ENCODE data around the gene HTRA1.

Gene HTRA1

GRCh38 chr10:122461729-122462532 is 578 bp downstream of the HTRA1 start:
- Mint-ChIP-seq H3K27ac (no peak overlapping the region), H3K36me3 (no peaks in the 10 kb centered on the region), H3K27me3 (peaks cover 96% of the 10 kb centered on the region), H3K4me1 (peaks cover 11% of the 10 kb centered on the region), H3K4me3 (peak overlapping the region; percentile 54), H3K9me3 (no peaks in the 10 kb centered on the region)
- CTCF ChIA-PET, result no interaction called here
- no peak for DNase-seq

GRCh38 chr10:122462533-122463465 is 1.4 kb downstream of the HTRA1 start:
- Mint-ChIP-seq H3K27me3 (peaks cover 91% of the 10 kb centered on the region), H3K27ac (peak overlapping the region; percentile 45), H3K4me1 (peaks cover 11% of the 10 kb centered on the region), H3K9me3 (no peaks in the 10 kb centered on the region), H3K4me3 (peak overlapping the region; percentile 54), H3K36me3 (no peaks in the 10 kb centered on the region)
- DNase-seq, result peak; percentile 23
- CTCF ChIA-PET, result no interaction called here

DNA sequence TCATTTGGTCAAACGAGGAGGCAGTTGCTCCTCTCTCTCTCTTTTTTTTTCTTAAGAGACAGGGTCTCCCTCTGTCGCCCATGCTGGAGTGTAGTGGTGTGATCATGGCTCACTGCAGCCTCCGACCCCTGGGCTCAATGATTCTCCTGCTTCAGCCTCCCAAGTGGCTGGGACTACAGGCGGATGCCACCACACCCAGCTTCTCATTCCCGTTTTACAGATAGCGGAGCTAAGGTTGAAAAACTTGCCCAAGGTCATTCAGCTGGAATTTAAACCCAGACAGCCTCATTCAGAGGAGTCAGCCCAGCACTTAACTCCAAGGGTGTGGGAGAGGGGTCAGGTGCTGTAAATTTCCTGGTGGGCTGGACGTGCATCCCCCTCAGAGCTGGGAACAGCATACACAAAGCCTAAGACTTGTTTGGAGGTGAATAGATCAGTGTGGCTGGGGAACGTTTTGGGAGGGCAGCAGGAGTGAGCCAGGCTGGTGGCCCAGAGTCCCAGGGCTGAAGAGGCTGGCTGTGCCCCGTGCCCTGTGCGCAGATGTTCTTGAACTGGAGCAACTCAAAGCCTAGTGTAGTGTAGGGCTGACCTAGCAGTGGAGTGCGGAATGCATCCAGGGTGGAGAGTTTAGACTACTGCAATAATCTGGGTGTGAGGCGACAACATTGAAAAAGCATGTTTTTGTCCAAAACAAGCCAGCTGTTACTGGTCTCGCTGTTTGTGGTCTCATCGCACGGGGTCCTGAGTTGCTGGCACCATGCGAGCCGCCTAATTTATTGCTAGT is 2.3 kb downstream of the HTRA1 start:
- CTCF ChIA-PET, result no interaction called here
- no peak for DNase-seq
- Mint-ChIP-seq H3K4me1 (peaks cover 11% of the 10 kb centered on the region), H3K9me3 (no peaks in the 10 kb centered on the region), H3K4me3 (no peak overlapping the region), H3K36me3 (no peaks in the 10 kb centered on the region), H3K27me3 (peaks cover 83% of the 10 kb centered on the region), H3K27ac (no peak overlapping the region)

GRCh38 chr10:122464250-122464510 is 2.8 kb downstream of the HTRA1 start:
- Mint-ChIP-seq H3K27ac (no peak overlapping the region), H3K9me3 (no peaks in the 10 kb centered on the region), H3K4me3 (no peak overlapping the region), H3K27me3 (peaks cover 83% of the 10 kb centered on the region), H3K4me1 (peaks cover 11% of the 10 kb centered on the region), H3K36me3 (no peaks in the 10 kb centered on the region)
- DNase-seq, result no peak
- CTCF ChIA-PET, result interaction anchor here (0.6 kb wide), 1 partner anchor 167 kb away, joined by 3 read pairs; no protein-coding TSS in a partner anchor

DNA sequence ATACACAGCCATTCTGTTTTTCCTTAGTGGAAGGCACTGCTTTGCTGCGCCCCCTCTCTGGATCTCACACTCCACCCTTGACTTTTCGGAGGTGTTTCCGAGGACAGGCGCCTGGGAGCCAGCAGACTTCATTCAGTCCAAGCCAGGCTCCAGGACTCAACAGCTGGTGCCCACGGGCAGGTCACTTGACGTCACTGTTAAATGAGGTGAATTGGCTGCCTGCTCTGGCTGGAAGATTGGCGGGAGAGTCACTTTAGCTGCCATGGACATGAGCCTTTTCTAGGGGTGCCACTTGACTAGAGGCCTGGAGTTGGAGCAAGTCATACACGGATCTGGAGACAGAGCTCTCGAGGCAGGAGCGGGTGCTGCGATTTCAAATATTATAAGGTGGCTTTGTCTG is 3.2 kb downstream of the HTRA1 start:
- H3K9me3 Mint-ChIP-seq, result no peaks in the 10 kb centered on the region
- no peak for DNase-seq
- peaks cover 11% of the 10 kb centered on the region for H3K4me1 Mint-ChIP-seq
- CTCF ChIA-PET, result interaction anchor here (0.6 kb wide), 1 partner anchor 167 kb away, joined by 3 read pairs; no protein-coding TSS in a partner anchor
- peaks cover 82% of the 10 kb centered on the region for H3K27me3 Mint-ChIP-seq
- H3K4me3 Mint-ChIP-seq, result no peak overlapping the region
- H3K36me3 Mint-ChIP-seq, result no peaks in the 10 kb centered on the region
- H3K27ac Mint-ChIP-seq, result no peak overlapping the region

- no peaks in the 10 kb centered on the region for H3K36me3 Mint-ChIP-seq
- DNase-seq, result no peak
- CTCF ChIA-PET, result no interaction called here
- H3K27me3 Mint-ChIP-seq, result peaks cover 76% of the 10 kb centered on the region
- peaks cover 11% of the 10 kb centered on the region for H3K4me1 Mint-ChIP-seq
- H3K9me3 Mint-ChIP-seq, result no peaks in the 10 kb centered on the region
- H3K4me3 Mint-ChIP-seq, result no peak overlapping the region
- no peak overlapping the region for H3K27ac Mint-ChIP-seq
These were observed 4.2 kb downstream of the HTRA1 start for GRCh38 chr10:122465401-122466040.

GRCh38 chr10:122466951-122467381 is 5.6 kb downstream of the HTRA1 start:
- Mint-ChIP-seq H3K27ac (no peak overlapping the region), H3K4me1 (peaks cover 9% of the 10 kb centered on the region), H3K9me3 (no peaks in the 10 kb centered on the region), H3K36me3 (no peaks in the 10 kb centered on the region), H3K27me3 (peaks cover 76% of the 10 kb centered on the region), H3K4me3 (no peak overlapping the region)
- CTCF ChIA-PET, result interaction anchor here (0.6 kb wide), 1 partner anchor 329 kb away, joined by 3 read pairs; no protein-coding TSS in a partner anchor
- no peak for DNase-seq

- CTCF ChIA-PET, result no interaction called here
- peaks cover 69% of the 10 kb centered on the region for H3K27me3 Mint-ChIP-seq
- no peaks in the 10 kb centered on the region for H3K36me3 Mint-ChIP-seq
- no peak for DNase-seq
- no peaks in the 10 kb centered on the region for H3K9me3 Mint-ChIP-seq
- no peak overlapping the region for H3K27ac Mint-ChIP-seq
- H3K4me1 Mint-ChIP-seq, result peaks cover 4% of the 10 kb centered on the region
- H3K4me3 Mint-ChIP-seq, result no peak overlapping the region
These were observed 6.3 kb downstream of the HTRA1 start for GRCh38 chr10:122467701-122468100.

DNA sequence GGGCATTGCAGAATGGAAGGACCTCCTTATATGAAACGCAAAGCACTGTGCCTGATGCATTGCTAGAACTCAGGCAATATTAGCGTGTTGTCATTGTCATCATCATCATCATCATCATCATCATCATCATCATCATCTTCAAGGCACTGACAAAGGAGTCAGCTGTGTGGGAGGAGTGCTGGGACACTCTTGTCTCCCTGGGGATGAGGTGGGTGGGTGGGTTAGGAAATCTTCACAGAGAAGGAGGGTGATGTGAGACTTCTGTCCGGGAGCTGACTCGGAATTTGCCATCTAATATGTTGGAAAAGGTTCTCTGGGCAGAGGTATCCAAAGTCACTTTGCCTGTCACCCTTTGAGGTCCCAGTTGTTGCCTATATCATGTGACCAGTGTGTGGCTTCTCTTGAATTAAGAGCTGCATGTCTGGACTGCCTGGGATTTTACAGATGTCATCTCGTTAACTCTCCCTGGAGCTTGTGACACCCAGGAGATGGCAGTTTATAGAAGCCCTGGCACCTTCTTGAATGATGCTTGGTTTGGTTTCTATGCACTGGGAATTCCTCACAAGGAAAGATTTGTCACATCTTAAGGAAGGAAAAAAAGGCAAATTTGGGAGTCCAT is 7.1 kb downstream of the HTRA1 start:
- Mint-ChIP-seq H3K27me3 (peaks cover 66% of the 10 kb centered on the region), H3K36me3 (no peaks in the 10 kb centered on the region), H3K4me3 (no peak overlapping the region), H3K4me1 (no peaks in the 10 kb centered on the region), H3K9me3 (no peaks in the 10 kb centered on the region), H3K27ac (no peak overlapping the region)
- CTCF ChIA-PET, result no interaction called here
- no peak for DNase-seq

DNA sequence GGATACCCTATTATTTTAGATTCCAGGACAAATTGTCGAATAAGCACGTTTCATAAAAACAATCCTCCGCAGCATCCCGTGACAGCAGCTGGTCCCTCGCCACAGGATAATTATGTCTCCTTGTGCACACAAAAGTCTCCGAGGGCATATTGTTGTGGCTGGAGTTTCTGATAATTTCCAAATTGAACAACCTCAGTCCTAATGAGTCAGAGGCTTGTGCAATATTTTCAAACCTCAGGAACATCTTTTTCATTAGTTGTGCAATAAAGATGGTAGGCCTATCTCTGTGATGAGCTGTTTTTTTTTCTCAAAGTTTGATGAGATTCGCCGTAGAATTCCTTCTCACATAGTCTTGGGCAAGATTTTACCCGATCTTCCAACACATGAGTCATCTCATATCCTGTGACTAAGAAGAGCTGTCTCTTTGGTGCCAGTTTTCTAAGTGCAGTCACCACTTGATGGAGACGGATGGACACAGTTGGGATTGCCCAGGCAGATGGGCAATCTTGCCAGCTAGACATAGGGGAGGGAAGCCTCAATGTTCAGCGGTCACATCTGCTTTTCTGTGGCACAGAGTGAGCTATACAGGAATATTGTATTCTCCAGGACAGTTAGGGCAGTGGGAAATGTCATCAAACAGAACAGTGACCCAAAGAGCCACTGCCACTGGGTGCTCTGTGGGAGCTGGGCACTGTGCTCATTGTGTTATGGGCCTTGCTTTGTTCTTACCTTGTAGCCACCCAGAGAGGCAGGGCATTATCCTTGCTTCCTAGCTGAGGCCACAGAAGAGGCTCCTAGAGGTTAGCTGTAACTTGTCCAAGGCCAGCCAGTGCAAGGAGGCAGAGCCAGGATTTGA is 7.8 kb downstream of the HTRA1 start:
- no peaks in the 10 kb centered on the region for H3K36me3 Mint-ChIP-seq
- H3K4me1 Mint-ChIP-seq, result peaks cover under 1% of the 10 kb centered on the region
- no peak for DNase-seq
- H3K9me3 Mint-ChIP-seq, result no peaks in the 10 kb centered on the region
- no peak overlapping the region for H3K27ac Mint-ChIP-seq
- no peak overlapping the region for H3K4me3 Mint-ChIP-seq
- peaks cover 65% of the 10 kb centered on the region for H3K27me3 Mint-ChIP-seq
- CTCF ChIA-PET, result interaction anchor here (1.3 kb wide), 1 partner anchor 22 kb away, joined by 3 read pairs; no protein-coding TSS in a partner anchor

DNA sequence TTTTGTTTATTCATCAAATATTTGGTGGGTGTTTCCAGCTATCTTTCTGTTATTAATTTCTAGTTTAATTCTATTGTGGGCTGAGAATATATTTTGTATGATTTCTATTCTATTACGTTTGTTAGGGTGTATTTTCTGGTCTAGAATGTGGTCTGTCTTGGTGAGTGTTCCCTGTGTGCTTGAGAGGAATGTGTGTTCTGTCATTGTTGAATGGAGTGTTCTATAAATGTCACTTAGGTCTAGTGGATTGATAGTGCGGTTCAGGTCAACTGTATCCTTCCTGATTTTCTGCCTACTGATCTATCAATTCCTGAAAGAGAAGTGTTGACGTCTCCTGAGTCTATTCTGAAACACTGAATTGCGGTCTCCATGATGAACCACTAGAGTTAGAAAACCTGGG is 8.5 kb downstream of the HTRA1 start:
- H3K4me3 Mint-ChIP-seq, result no peak overlapping the region
- CTCF ChIA-PET, result interaction anchor here (1.3 kb wide), 1 partner anchor 21 kb away, joined by 3 read pairs; no protein-coding TSS in a partner anchor
- H3K4me1 Mint-ChIP-seq, result peaks cover 5% of the 10 kb centered on the region
- H3K9me3 Mint-ChIP-seq, result no peaks in the 10 kb centered on the region
- no peaks in the 10 kb centered on the region for H3K36me3 Mint-ChIP-seq
- no peak overlapping the region for H3K27ac Mint-ChIP-seq
- peaks cover 63% of the 10 kb centered on the region for H3K27me3 Mint-ChIP-seq
- no peak for DNase-seq

DNA sequence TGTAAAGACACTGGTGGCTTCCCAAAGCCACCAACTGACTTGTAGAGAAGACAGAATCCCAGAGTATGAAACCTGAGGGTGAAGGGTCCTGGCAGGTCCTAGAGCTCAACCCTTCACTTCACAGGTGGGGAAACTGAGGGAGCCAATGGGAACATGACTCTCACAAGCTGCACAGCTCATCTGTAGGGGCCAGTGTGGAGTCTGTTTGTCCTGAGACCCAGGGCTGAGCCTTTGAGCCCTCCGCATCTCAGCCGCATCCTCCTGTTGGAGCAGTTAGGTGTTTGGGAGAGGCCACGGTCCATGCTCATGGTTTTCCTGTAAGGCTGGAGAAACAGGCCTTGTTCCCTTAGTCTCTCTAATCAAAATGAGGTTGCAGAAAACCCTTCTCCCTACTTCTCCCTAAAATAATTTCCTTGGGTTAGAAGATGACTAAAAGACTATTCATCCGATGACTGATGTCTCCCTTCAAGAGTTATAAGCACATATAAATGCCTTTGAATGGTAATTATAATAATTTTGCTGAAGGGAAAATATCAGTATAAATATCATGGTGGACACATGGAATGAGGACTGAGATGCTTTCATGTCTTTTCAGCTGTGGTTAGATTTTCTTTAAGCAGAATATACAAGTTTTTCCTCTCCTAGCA is 10.3 kb downstream of the HTRA1 start:
- H3K27ac Mint-ChIP-seq, result no peak overlapping the region
- peaks cover 62% of the 10 kb centered on the region for H3K27me3 Mint-ChIP-seq
- H3K9me3 Mint-ChIP-seq, result no peaks in the 10 kb centered on the region
- H3K36me3 Mint-ChIP-seq, result no peaks in the 10 kb centered on the region
- DNase-seq, result no peak
- peaks cover 5% of the 10 kb centered on the region for H3K4me1 Mint-ChIP-seq
- no peak overlapping the region for H3K4me3 Mint-ChIP-seq
- CTCF ChIA-PET, result no interaction called here
